Measurements from ENCODE around the gene ANTXR1. TPM values are rescaled to one million over a fixed set of nuclear protein-coding genes. Genes with fewer than 3 reads are reported as not detected.

Gene ANTXR1
- total RNA-seq, 1 experiment from 2014 or later = 37.3 TPM

GRCh38 chr2:69076601-69077000, 63.6 kb downstream of the ANTXR1 start:
- H3K9ac ChIP-seq (ENCODE audit: extremely low read depth, insufficient read length, low read length) = no peak overlapping the region
- DNase-seq = no peak
- no CpG with 5 or more reads among the region's 2 CpGs for WGBS (ENCODE audit: extremely low coverage, insufficient read length, low lambda C conversion rate)
- Mint-ChIP-seq H3K27ac (no peak overlapping the region), H3K4me3 (no peak overlapping the region), H3K9me3 (no peaks in the 10 kb centered on the region), H3K4me1 (peaks cover 14% of the 10 kb centered on the region in 2 experiments), H3K36me3 (ENCODE audit: insufficient read depth in 1 of 3, low read depth in 3 of 3) (peaks cover 9 to 20% (median 14%) of the 10 kb centered on the region in 3 experiments; a peak in 5 of 7 replicates), H3K27me3 (ENCODE audit: low read depth) (no peaks in the 10 kb centered on the region)
- no peaks in the 10 kb centered on the region for H3K27me3 ChIP-seq (ENCODE audit: insufficient read depth, low read length)
- no peaks in the 10 kb centered on the region for H3K79me2 ChIP-seq (ENCODE audit: insufficient read depth, low read length)
- no peak overlapping the region for H3T11ph ChIP-seq (ENCODE audit: low read length)
- no peak overlapping the region for H2BK5ac ChIP-seq (ENCODE audit: insufficient read length, low read length)
- no peak overlapping the region for H3K18ac ChIP-seq (ENCODE audit: insufficient read length, low read depth, low read length)
- no peak overlapping the region for H3K56ac ChIP-seq (ENCODE audit: insufficient read length, low read depth, low read length)
- H3K14ac ChIP-seq (ENCODE audit: insufficient read depth, low read length) = no peak overlapping the region
- H3K4ac ChIP-seq (ENCODE audit: low read depth, low read length) = no peak overlapping the region
- peaks cover 3% of the 10 kb centered on the region; the same call in 1 of the 2 replicates for H3K4me1 ChIP-seq (ENCODE audit: insufficient read depth, low read length)
- no peak overlapping the region for H2BK120ac ChIP-seq (ENCODE audit: low read depth, low read length, poor library complexity, severe bottlenecking)
- no peak overlapping the region for H2BK20ac ChIP-seq (ENCODE audit: low read depth, low read length, poor library complexity, severe bottlenecking)
- no peak overlapping the region for H4K8ac ChIP-seq (replicated peaks; ENCODE audit: insufficient read length, low read depth, low read length)
- no peak overlapping the region for H4K5ac ChIP-seq (ENCODE audit: insufficient read length, low read depth, low read length)
- H3K27ac ChIP-seq (ENCODE audit: insufficient read length, low read depth, low read length) = no peak overlapping the region
- no peaks in the 10 kb centered on the region for H3K79me1 ChIP-seq (ENCODE audit: insufficient read depth, low read depth, low read length, poor library complexity, severe bottlenecking)
- no peaks in the 10 kb centered on the region for H3K9me3 ChIP-seq (ENCODE audit: control insufficient read depth, low read depth, low read length)
- no peak overlapping the region for H3K23ac ChIP-seq (ENCODE audit: insufficient read length, low read depth, low read length)
- H2AK5ac ChIP-seq (ENCODE audit: insufficient read length, low read length) = no peak overlapping the region
- no peaks in the 10 kb centered on the region for H4K20me1 ChIP-seq (ENCODE audit: control insufficient read depth, insufficient read depth, insufficient read length)
- H3K23me2 ChIP-seq (ENCODE audit: insufficient read length, low read depth, low read length, poor library complexity, severe bottlenecking) = no peaks in the 10 kb centered on the region
- H2BK12ac ChIP-seq (ENCODE audit: insufficient read length, low read depth, low read length) = no peak overlapping the region
- TF ChIP-seq CTCF (conservative IDR thresholded peaks at IDR 0.05) = no peak
- no peak overlapping the region for H4K91ac ChIP-seq (ENCODE audit: insufficient read length, low read depth, low read length)
- H2BK15ac ChIP-seq (ENCODE audit: low read depth, low read length) = no peak overlapping the region
- no peak overlapping the region for H3K4me2 ChIP-seq (ENCODE audit: insufficient read depth, insufficient read length, low read length)
- H2AFZ ChIP-seq (ENCODE audit: low read length) = no peak overlapping the region
